Trophoblast cell (in vitro differentiated cells and primary cell): Measurements from ENCODE around the gene ZNF570. TPM values are rescaled to one million over a fixed set of nuclear protein-coding genes. Genes with fewer than 3 reads are reported as not detected.

Experiments
- DNase-seq, 2 donors: peaks; one replicate each; pipeline ENCODE4 v3.0.0-alpha.2; 2016
- H2AFZ ChIP-seq: 2 replicates; pipeline ENCODE4 v1.6.1; 2013; ENCODE audit warnings: low read length, moderate library complexity, mild to moderate bottlenecking; ENCODE audit not compliant: insufficient read depth, poor library complexity
- H2AK5ac ChIP-seq: 2 replicates; pipeline ENCODE4 v1.6.1; 2013; ENCODE audit warnings: mild to moderate bottlenecking, low read length
- H2BK120ac ChIP-seq: 2 replicates; pipeline ENCODE4 v1.6.1; 2013; ENCODE audit warnings: low read length, mild to moderate bottlenecking, moderate library complexity; ENCODE audit not compliant: insufficient read depth, poor library complexity
- H2BK12ac ChIP-seq: 2 replicates; pipeline ENCODE4 v1.6.1; 2013; ENCODE audit warnings: mild to moderate bottlenecking, low read length, moderate library complexity
- H2BK5ac ChIP-seq: 2 replicates; pipeline ENCODE4 v1.6.1; 2013; ENCODE audit warnings: low read length, low read depth, moderate library complexity, mild to moderate bottlenecking; ENCODE audit not compliant: poor library complexity
- H3K14ac ChIP-seq: 2 replicates; pipeline ENCODE4 v1.6.1; 2013; ENCODE audit warnings: mild to moderate bottlenecking, low read length
- H3K18ac ChIP-seq: 2 replicates; pipeline ENCODE4 v1.6.1; 2013; ENCODE audit warnings: mild to moderate bottlenecking, low read length
- H3K23ac ChIP-seq: 2 replicates; pipeline ENCODE4 v1.6.1; 2013; ENCODE audit warnings: low read length
- H3K27ac ChIP-seq: 2 replicates; pipeline ENCODE4 v1.5.1; 2013; ENCODE audit warnings: low read depth, mild to moderate bottlenecking, inconsistent platforms, low read length, moderate library complexity
- H3K27me3 ChIP-seq: 2 replicates; pipeline ENCODE4 v1.6.1; 2013; ENCODE audit warnings: inconsistent platforms, mild to moderate bottlenecking, low read length, moderate library complexity; ENCODE audit not compliant: insufficient read depth
- H3K36me3 ChIP-seq, 2 experiments: 1 replicate in 1 of 2; 2 replicates in 1 of 2; pipeline ENCODE4 v1.6.1; 2013; ENCODE audit warnings: low read length in 2 of 2, mild to moderate bottlenecking in 2 of 2, moderate library complexity in 1 of 2; ENCODE audit not compliant: insufficient read depth in 2 of 2, control insufficient read depth in 1 of 2
- H3K4ac ChIP-seq: 2 replicates; pipeline ENCODE4 v1.6.1; 2013; ENCODE audit warnings: low read depth, mild to moderate bottlenecking, low read length, moderate library complexity
- H3K4me1 ChIP-seq, 2 experiments: 1 replicate in 1 of 2; 2 replicates in 1 of 2; pipeline ENCODE4 v1.6.1; 2013; ENCODE audit warnings: low read length in 2 of 2, mild to moderate bottlenecking in 2 of 2, moderate library complexity in 1 of 2; ENCODE audit not compliant: insufficient read depth in 2 of 2, control insufficient read depth in 1 of 2
- H3K4me2 ChIP-seq: 2 replicates; pipeline ENCODE4 v1.6.1; 2013; ENCODE audit warnings: inconsistent platforms, mild to moderate bottlenecking, low read length, moderate library complexity
- H3K4me3 ChIP-seq: 2 replicates; pipeline ENCODE4 v1.5.1; 2013; ENCODE audit warnings: mild to moderate bottlenecking, low read depth, low read length, inconsistent platforms
- H3K79me1 ChIP-seq: one replicate; pipeline ENCODE4 v1.6.1; 2013; ENCODE audit warnings: low read length
- H3K79me2 ChIP-seq: 2 replicates; pipeline ENCODE4 v1.6.1; 2013; ENCODE audit warnings: low read length, mild to moderate bottlenecking; ENCODE audit not compliant: control insufficient read depth, insufficient read depth, poor library complexity
- H3K9ac ChIP-seq: 2 replicates; pipeline ENCODE4 v1.6.1; 2013; ENCODE audit warnings: mild to moderate bottlenecking, low read length
- H3K9me3 ChIP-seq: 2 replicates; pipeline ENCODE4 v1.6.1; 2013; ENCODE audit warnings: low read depth, mild to moderate bottlenecking, control low read depth, inconsistent platforms, low read length; ENCODE audit not compliant: insufficient read depth
- H4K12ac ChIP-seq: 2 replicates; pipeline ENCODE4 v1.6.1; 2013; ENCODE audit warnings: low read depth, mild to moderate bottlenecking, low read length, moderate library complexity
- H4K8ac ChIP-seq: 2 replicates; pipeline ENCODE4 v1.6.1; 2013; ENCODE audit warnings: low read depth, mild to moderate bottlenecking, low read length, moderate library complexity
- H4K91ac ChIP-seq: one replicate; pipeline ENCODE4 v1.6.1; 2013; ENCODE audit warnings: low read depth, mild to moderate bottlenecking, low read length, moderate library complexity
- WGBS: extraction: QIAGEN DNeasy Blood & Tissue Kit; methylation state at CpG from one replicate; pipeline ENCODE4 v1.1.7; 2013; ENCODE audit warnings: missing lambda C conversion rate; ENCODE audit not compliant: insufficient read length, insufficient coverage; ENCODE audit errors: extremely low coverage; 5-methylcytosine and 5-hydroxymethylcytosine counted together
- polyA plus RNA-seq: library from polyadenylated mRNA; stranded (reverse); fragments of 200-250 nt; gene quantifications from 2 replicates; pipeline ENCODE4 v1.2.3, GENCODE V29; 2013

ZNF570 gene
- polyA plus RNA-seq: 3.3 and 3.6 TPM in 2 replicates

DNA sequence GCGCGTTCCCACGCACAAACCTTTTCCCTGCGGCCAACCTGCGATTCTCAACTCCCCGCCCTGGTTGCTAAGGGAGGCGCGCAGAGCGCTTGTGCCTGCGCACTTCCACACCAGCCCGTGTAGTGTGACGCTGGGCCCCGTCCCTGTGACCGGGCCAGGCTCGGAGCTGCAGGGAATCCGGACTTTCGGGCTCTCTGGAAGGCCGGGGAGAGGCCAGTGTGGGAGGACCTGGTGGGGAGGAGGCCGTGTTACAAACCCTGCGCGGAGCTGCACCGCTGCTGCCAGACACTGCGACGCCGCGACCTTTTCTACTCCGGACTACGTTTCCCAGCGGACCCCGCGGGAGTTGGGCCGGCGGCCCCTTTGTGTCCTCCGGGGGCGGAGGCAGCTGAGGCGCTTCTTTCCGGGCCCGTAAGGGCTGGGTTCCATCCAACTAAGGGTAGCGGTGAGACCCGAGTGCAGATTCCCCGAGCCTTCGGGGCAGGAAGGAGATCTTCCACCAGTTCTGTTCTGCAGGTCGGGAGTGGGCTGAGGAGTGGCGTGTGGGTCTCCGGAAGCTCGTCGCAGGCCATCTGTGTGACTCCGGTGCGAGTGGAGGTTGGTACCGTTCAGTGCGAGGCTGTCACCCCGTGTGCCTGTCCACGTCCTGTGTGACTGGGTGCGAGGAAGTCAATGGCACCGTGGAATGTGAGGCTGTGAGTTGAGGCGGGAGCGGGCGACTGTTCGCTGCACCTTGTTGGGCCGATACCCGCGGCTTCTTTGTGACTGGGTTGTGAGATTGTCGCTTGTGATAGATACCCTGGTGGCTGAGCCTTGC is at the start of gene ZNF570:
ZNF570 (plus strand) TSS at position 396 of the 817 bp plus-strand sequence. CDS start 999 bp downstream, outside the sequence.
- H3K23ac ChIP-seq: no peak within 1 kb of the TSS
- H3K4me3 ChIP-seq: peak within 1 kb of the TSS; percentile 87
- peaks cover 0 to 6% of the 10 kb centered on the region in 2 experiments for H3K4me1 ChIP-seq
- no peaks in the 10 kb centered on the region for H3K27me3 ChIP-seq
- peak within 1 kb of the TSS; percentile 70 for H2AFZ ChIP-seq
- peak within 1 kb of the TSS; percentile 77 for H3K9ac ChIP-seq
- H3K9me3 ChIP-seq: no peaks in the 10 kb centered on the region
- H3K18ac ChIP-seq: peak within 1 kb of the TSS; percentile 12
- peak within 1 kb of the TSS; percentile 77 for H3K4me2 ChIP-seq
- peak within 1 kb of the TSS; percentile 9 for H4K12ac ChIP-seq
- peaks cover 11% of the 10 kb centered on the region for H3K79me2 ChIP-seq
- H2AK5ac ChIP-seq: no peak within 1 kb of the TSS
- peaks cover 1 to 9% of the 10 kb centered on the region in 2 experiments for H3K36me3 ChIP-seq
- H2BK12ac ChIP-seq: no peak within 1 kb of the TSS
- H4K8ac ChIP-seq: peak within 1 kb of the TSS; percentile 75
- peaks cover 13% of the 10 kb centered on the region for H3K79me1 ChIP-seq
- H3K27ac ChIP-seq: peak within 1 kb of the TSS; percentile 54
- peak within 1 kb of the TSS; percentile 31 for H3K14ac ChIP-seq
- H4K91ac ChIP-seq: peak within 1 kb of the TSS; percentile 17
- H2BK5ac ChIP-seq: peak within 1 kb of the TSS; percentile 3
- DNase-seq: peak; percentile 92 to 94
- no peak within 1 kb of the TSS for H2BK120ac ChIP-seq
- no CpG with 5 or more reads among the region's 63 CpGs for WGBS
- peak within 1 kb of the TSS; percentile 2 for H3K4ac ChIP-seq

DNA sequence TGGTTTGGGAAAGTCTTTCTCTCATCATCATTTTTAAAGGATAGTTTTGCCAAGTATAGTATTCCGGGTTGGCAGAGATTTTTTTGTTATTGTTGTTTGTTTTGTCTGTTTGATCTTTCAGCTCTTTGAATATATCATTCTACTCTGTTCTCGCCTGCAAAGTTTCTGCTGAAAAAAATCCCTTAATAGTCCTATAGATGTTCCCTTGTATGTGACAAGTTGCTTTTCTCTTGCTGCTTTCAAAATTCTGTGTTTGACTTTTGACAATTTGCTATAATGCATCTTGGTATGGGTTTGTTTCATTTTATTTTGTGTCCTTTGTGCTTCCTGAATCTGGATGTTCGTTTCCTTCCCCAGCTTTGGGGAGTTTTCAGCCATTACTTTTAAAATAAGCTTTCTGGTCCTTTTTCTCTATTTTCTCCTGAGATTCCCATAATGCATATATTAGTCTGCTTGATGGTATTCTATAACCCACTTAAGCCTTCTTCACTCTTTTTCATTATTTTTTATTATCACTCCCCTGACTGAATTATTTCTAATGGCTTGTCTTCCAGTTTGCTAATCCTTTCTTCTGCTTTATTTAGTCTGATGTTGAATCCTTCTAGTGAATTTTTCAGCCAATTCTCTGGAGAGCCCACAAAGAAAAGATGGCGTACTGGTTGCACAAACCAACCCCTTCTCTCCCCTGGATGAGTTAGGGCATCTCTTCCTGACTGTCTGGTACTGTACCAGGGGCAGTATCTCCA is 16.5 kb upstream of the ZNF570 start:
- Histone ChIP-seq H2AFZ (no peak overlapping the region), H3K9ac (no peak overlapping the region), H3K79me1 (no peaks in the 10 kb centered on the region), H3K27me3 (no peaks in the 10 kb centered on the region), H3K36me3 (peaks cover 4 to 5% of the 10 kb centered on the region in 2 experiments), H3K4me1 (no peaks in the 10 kb centered on the region), H2AK5ac (no peak overlapping the region), H3K4me3 (no peak overlapping the region), H3K4ac (no peak overlapping the region), H4K8ac (no peak overlapping the region), H2BK12ac (no peak overlapping the region), H4K12ac (no peak overlapping the region), H4K91ac (no peak overlapping the region), H3K27ac (no peak overlapping the region), H3K79me2 (no peaks in the 10 kb centered on the region), H2BK120ac (no peak overlapping the region), H3K4me2 (no peak overlapping the region), H3K14ac (no peak overlapping the region), H3K23ac (no peak overlapping the region), H3K18ac (no peak overlapping the region), H2BK5ac (no peak overlapping the region), H3K9me3 (peaks cover 8% of the 10 kb centered on the region)
- WGBS: no CpG with 5 or more reads among the region's 4 CpGs
- no peak for DNase-seq

DNA sequence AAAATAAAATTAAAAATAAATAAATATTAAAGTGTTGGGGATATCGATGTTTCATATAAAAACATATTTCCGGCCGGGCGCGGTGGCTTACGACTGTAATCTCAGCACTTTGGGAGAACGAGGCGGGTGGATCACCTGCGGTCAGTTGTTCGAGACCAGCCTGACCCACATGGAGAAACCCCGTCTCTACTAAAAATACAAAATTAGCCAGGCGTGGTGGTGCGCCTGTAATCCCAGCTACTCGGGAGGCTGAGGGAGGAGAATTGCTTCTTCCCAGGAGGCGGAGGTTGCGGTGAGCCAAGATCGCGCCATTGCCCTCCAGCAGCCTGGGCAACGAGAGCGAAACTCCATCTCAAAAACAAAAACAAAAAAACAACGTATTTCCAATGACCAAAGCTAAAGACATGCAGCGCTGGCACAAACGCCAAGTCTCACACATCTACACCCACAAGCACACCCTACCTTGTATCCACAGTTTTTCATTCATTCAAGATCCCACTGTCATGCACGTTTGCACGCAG is 2.8 kb upstream of the ZNF570 start:
- peaks cover 11% of the 10 kb centered on the region for H3K79me2 ChIP-seq
- H3K79me1 ChIP-seq: peaks cover 13% of the 10 kb centered on the region
- H3K9ac ChIP-seq: no peak overlapping the region
- no peak overlapping the region for H2BK5ac ChIP-seq
- peaks cover 0 to 6% of the 10 kb centered on the region in 2 experiments for H3K4me1 ChIP-seq
- no peak for DNase-seq
- H4K8ac ChIP-seq: peak overlapping the region; percentile 95
- no peak overlapping the region for H2BK120ac ChIP-seq
- H3K23ac ChIP-seq: no peak overlapping the region
- H4K91ac ChIP-seq: peak overlapping the region; percentile 75
- no peak overlapping the region for H3K4ac ChIP-seq
- no peaks in the 10 kb centered on the region for H3K9me3 ChIP-seq
- H2BK12ac ChIP-seq: no peak overlapping the region
- peak overlapping the region; percentile 23 for H3K18ac ChIP-seq
- no peak overlapping the region for H3K14ac ChIP-seq
- peak overlapping the region; percentile 79 for H3K4me2 ChIP-seq
- 100% methylated on average over 2 of the region's 25 CpGs for WGBS
- H4K12ac ChIP-seq: peak overlapping the region; percentile 82
- peak overlapping the region; percentile 83 for H3K4me3 ChIP-seq
- peaks cover 2 to 6% of the 10 kb centered on the region in 2 experiments for H3K36me3 ChIP-seq
- peak overlapping the region; percentile 82 for H3K27ac ChIP-seq
- H3K27me3 ChIP-seq: no peaks in the 10 kb centered on the region
- H2AK5ac ChIP-seq: no peak overlapping the region
- peak overlapping the region; percentile 97 for H2AFZ ChIP-seq
